H1 (cell line): ENCODE data around the gene PDE3A. TPM values are rescaled to one million over a fixed set of nuclear protein-coding genes. Genes with fewer than 3 reads are reported as not detected.

Experiments
- CTCF ChIA-PET: fragments of 300-600 bp; sonication (Branson Sonifier 250); formaldehyde crosslinking; loops from one replicate; lab custom pipeline; 2021; ENCODE audit not compliant: partially characterized antibody; lab: Charles Lee
- POLR2A ChIA-PET: fragments of 300-600 bp; sonication (Branson Sonifier 250); formaldehyde crosslinking; loops from one replicate; lab custom pipeline; 2021; ENCODE audit warnings: inconsistent platforms; ENCODE audit not compliant: partially characterized antibody; lab: Charles Lee
- DNase-seq, 2 experiments: peaks; one replicate each; pipeline versions ENCODE4 v3.0.0 to v3.0.0-alpha.2; 2010 to 2022; ENCODE audit warnings: low spot score in 2 of 2, low read depth in 1 of 2, mixed read lengths in 1 of 2
- FAIRE-seq: peaks from 2 replicates; lab custom pipeline; 2011; peaks lifted over from hg19 to GRCh38; lab: Jason Lieb, UNC
- H2AFZ ChIP-seq: 2 replicates; pipeline ENCODE4 v1.8.1; 2012; ENCODE audit warnings: low read length, inconsistent platforms
- H2AK5ac ChIP-seq: 2 replicates; pipeline ENCODE4 v1.6.1; 2013; ENCODE audit warnings: low read depth, low read length
- H2BK120ac ChIP-seq: replicated peaks from 2 replicates; pipeline ENCODE3; 2013; ENCODE audit warnings: low read depth, low read length, inconsistent platforms
- H2BK12ac ChIP-seq: 2 replicates; pipeline ENCODE4 v1.6.1; 2013; ENCODE audit warnings: low read depth, low read length
- H2BK15ac ChIP-seq: 2 replicates; pipeline ENCODE4 v1.6.1; 2013; ENCODE audit warnings: low read length
- H2BK20ac ChIP-seq: 2 replicates; pipeline ENCODE4 v1.6.1; 2013; ENCODE audit warnings: low read length
- H2BK5ac ChIP-seq: 2 replicates; pipeline ENCODE4 v1.6.1; 2013; ENCODE audit warnings: low read depth, low read length
- H3K14ac ChIP-seq: 2 replicates; pipeline ENCODE4 v1.6.1; 2013; ENCODE audit warnings: inconsistent platforms; ENCODE audit not compliant: insufficient read length
- H3K18ac ChIP-seq: 2 replicates; pipeline ENCODE4 v1.6.1; 2013; ENCODE audit warnings: low read length; ENCODE audit errors: extremely low read depth
- H3K23ac ChIP-seq: 2 replicates; pipeline ENCODE4 v1.6.1; 2013; ENCODE audit warnings: inconsistent platforms; ENCODE audit not compliant: insufficient read length
- H3K23me2 ChIP-seq: 2 replicates; pipeline ENCODE4 v1.6.1; 2013; ENCODE audit warnings: low read depth, low read length
- H3K27ac ChIP-seq: 2 replicates; pipeline ENCODE4 v1.6.1; 2011; ENCODE audit warnings: low read depth, low read length, inconsistent platforms
- H3K27me3 ChIP-seq, 4 experiments: replicated peaks in 1 of 4; 1 replicate in 1 of 4; 2 replicates in 3 of 4; pipeline versions ENCODE4 v1.6.1 to v1.8.1; 2011 to 2013; ENCODE audit warnings: low read length in 3 of 4, mild to moderate bottlenecking in 3 of 4, inconsistent platforms in 2 of 4, mixed read lengths in 2 of 4, moderate library complexity in 1 of 4; ENCODE audit not compliant: control insufficient read depth in 3 of 4, insufficient read depth in 3 of 4; ENCODE audit errors: extremely low read depth in 1 of 4
- H3K36me3 ChIP-seq, 4 experiments: 2 replicates each; pipeline versions ENCODE4 v1.6.1 to v1.8.1; 2011 to 2013; ENCODE audit warnings: mild to moderate bottlenecking in 4 of 4, low read length in 3 of 4, moderate library complexity in 2 of 4, control low read depth in 1 of 4, inconsistent platforms in 1 of 4; ENCODE audit not compliant: insufficient read depth in 4 of 4, control insufficient read depth in 2 of 4
- H3K4ac ChIP-seq: replicated peaks from 2 replicates; pipeline ENCODE3; 2013; ENCODE audit warnings: low read length, low read depth, mixed read lengths, inconsistent platforms; ENCODE audit not compliant: insufficient read length
- H3K4me1 ChIP-seq, 4 experiments: replicated peaks in 1 of 4; 1 replicate in 1 of 4; 2 replicates in 3 of 4; pipeline versions ENCODE4 v1.6.1 to v1.8.1; 2011 to 2013; ENCODE audit warnings: low read length in 3 of 4, inconsistent platforms in 2 of 4, mixed read lengths in 1 of 4; ENCODE audit not compliant: insufficient read depth in 4 of 4, control insufficient read depth in 3 of 4
- H3K4me2 ChIP-seq, 2 experiments: 2 replicates each; pipeline versions ENCODE4 v1.6.1 to v1.8.1; 2011 to 2013; ENCODE audit warnings: low read depth in 2 of 2, low read length in 2 of 2, control low read depth in 1 of 2, inconsistent platforms in 1 of 2, mild to moderate bottlenecking in 1 of 2; ENCODE audit not compliant: insufficient read depth in 1 of 2
- H3K4me3 ChIP-seq, 4 experiments: fragments of 200-600, 300-600 bp in 1 of 4; sonication (generic), shearing (Covaris generic), sonication (Bioruptor Twin) in 1 of 4; 2 replicates each; pipeline versions ENCODE4 v1.5.1 to v1.8.1; 2011 to 2016; ENCODE audit warnings: low read length in 4 of 4, low read depth in 3 of 4, control low read depth in 2 of 4, inconsistent platforms in 2 of 4, mild to moderate bottlenecking in 2 of 4, mixed read lengths in 1 of 4, moderate library complexity in 1 of 4; ENCODE audit not compliant: insufficient read depth in 2 of 4; ENCODE audit errors: extremely low read depth in 1 of 4
- H3K56ac ChIP-seq: replicated peaks from 2 replicates; pipeline ENCODE3; 2013; ENCODE audit warnings: low read depth, mild to moderate bottlenecking, mixed read lengths, low read length, inconsistent platforms; ENCODE audit not compliant: insufficient read length
- H3K79me1 ChIP-seq: 2 replicates; pipeline ENCODE4 v1.6.1; 2013; ENCODE audit warnings: low read depth, low read length, control low read depth
- H3K79me2 ChIP-seq, 2 experiments: 2 replicates each; pipeline versions ENCODE4 v1.6.1 to v1.8.1; 2012 to 2013; ENCODE audit warnings: low read length in 2 of 2, mild to moderate bottlenecking in 2 of 2, inconsistent platforms in 1 of 2; ENCODE audit not compliant: insufficient read depth in 2 of 2, control insufficient read depth in 1 of 2
- H3K9ac ChIP-seq, 4 experiments: replicated peaks in 1 of 4; 1 replicate in 1 of 4; 2 replicates in 3 of 4; pipeline versions ENCODE4 v1.6.1 to v1.8.1; 2011 to 2013; ENCODE audit warnings: low read depth in 3 of 4, low read length in 3 of 4, control low read depth in 2 of 4, mild to moderate bottlenecking in 2 of 4, moderate library complexity in 2 of 4, inconsistent platforms in 1 of 4; ENCODE audit errors: extremely low read depth in 1 of 4
- H3K9me3 ChIP-seq, 2 experiments: 2 replicates each; pipeline versions ENCODE4 v1.6.1 to v1.8.1; 2012 to 2013; ENCODE audit warnings: mild to moderate bottlenecking in 2 of 2, moderate library complexity in 2 of 2, control low read depth in 1 of 2, inconsistent platforms in 1 of 2, low read depth in 1 of 2, low read length in 1 of 2, mixed read lengths in 1 of 2; ENCODE audit not compliant: insufficient read depth in 2 of 2
- H4K20me1 ChIP-seq, 2 experiments: replicated peaks in 1 of 2; 2 replicates each; pipeline versions ENCODE3 to v1.8.1; 2011 to 2013; ENCODE audit warnings: inconsistent platforms in 2 of 2, low read length in 2 of 2, mild to moderate bottlenecking in 1 of 2; ENCODE audit not compliant: insufficient read depth in 2 of 2, control insufficient read depth in 1 of 2
- H4K5ac ChIP-seq: 2 replicates; pipeline ENCODE4 v1.6.1; 2013; ENCODE audit warnings: low read length, low read depth, mixed read lengths, inconsistent platforms; ENCODE audit not compliant: insufficient read length
- H4K8ac ChIP-seq: 2 replicates; pipeline ENCODE4 v1.8.0; 2013; ENCODE audit warnings: mild to moderate bottlenecking, moderate library complexity, low read length, inconsistent platforms; ENCODE audit not compliant: insufficient read depth; ENCODE audit errors: extremely low read depth
- H4K91ac ChIP-seq: replicated peaks from 2 replicates; pipeline ENCODE3; 2013; ENCODE audit warnings: low read length, mixed read lengths, inconsistent platforms; ENCODE audit not compliant: insufficient read length
- BCL11A ChIP-seq, 2 experiments: IDR thresholded peaks; one replicate each; pipeline ENCODE4 v1.6.1; 2011; ENCODE audit warnings: low read depth in 2 of 2, low read length in 2 of 2, mild to moderate bottlenecking in 2 of 2
- CREB1 ChIP-seq: IDR thresholded peaks from 2 replicates; pipeline ENCODE4 v1.6.1; 2012; ENCODE audit warnings: inconsistent platforms
- JUND ChIP-seq: IDR thresholded peaks from 2 replicates; pipeline ENCODE4 v1.6.1; 2011; ENCODE audit warnings: mild to moderate bottlenecking, improper control_type of control experiment, low read length
- POLR2A ChIP-seq, 2 experiments: IDR thresholded peaks; 1 replicate in 1 of 2; 2 replicates in 1 of 2; pipeline ENCODE4 v1.6.1; 2011; ENCODE audit warnings: low read depth in 2 of 2, low read length in 2 of 2, mild to moderate bottlenecking in 2 of 2; ENCODE audit errors: control extremely low read depth in 1 of 2
- POU5F1 ChIP-seq: IDR thresholded peaks from 2 replicates; pipeline ENCODE4 v1.6.1; 2011; ENCODE audit warnings: low read depth, mild to moderate bottlenecking, low read length, moderate library complexity
- RFX5 ChIP-seq: IDR thresholded peaks from 2 replicates; pipeline ENCODE4 v1.6.1; 2011; ENCODE audit warnings: low read depth, low read length, improper control_type of control experiment, borderline replicate concordance
- SIX5 ChIP-seq: IDR thresholded peaks from 2 replicates; pipeline ENCODE4 v1.6.1; 2011; ENCODE audit warnings: mild to moderate bottlenecking, low read depth, low read length
- SP1 ChIP-seq: IDR thresholded peaks from 2 replicates; pipeline ENCODE4 v1.6.1; 2011; ENCODE audit warnings: low read depth, low read length
- SUZ12 ChIP-seq: fragments of 200-600 bp; sonication (generic); IDR thresholded peaks from 2 replicates; pipeline ENCODE4 v1.6.1; 2012; ENCODE audit warnings: mild to moderate bottlenecking, inconsistent platforms, low read length, moderate library complexity, mixed read lengths
- TAF1 ChIP-seq: IDR thresholded peaks from 2 replicates; pipeline ENCODE4 v1.6.1; 2011; ENCODE audit warnings: mild to moderate bottlenecking, low read depth, low read length
- TAF7 ChIP-seq: optimal IDR thresholded peaks from 2 replicates; pipeline ENCODE3; 2011; ENCODE audit warnings: low read depth, mild to moderate bottlenecking, inconsistent platforms, low read length, moderate library complexity, borderline replicate concordance
- WGBS, 2 experiments: shearing (Covaris generic) in 1 of 2; methylation state at CpG; one replicate each; pipeline versions ENCODE4 v1.1.6 to v1.1.7; 2013 to 2015; ENCODE audit warnings: low lambda C conversion rate in 2 of 2, mixed read lengths in 2 of 2, inconsistent platforms in 1 of 2, low coverage in 1 of 2, missing lambda C conversion rate in 1 of 2; ENCODE audit not compliant: insufficient replicate concordance in 2 of 2, insufficient coverage in 1 of 2, insufficient read length in 1 of 2; ENCODE audit errors: extremely low coverage in 1 of 2, missing lambda C conversion rate in 1 of 2; 5-methylcytosine and 5-hydroxymethylcytosine counted together
- polyA plus RNA-seq, 7 experiments: library from polyadenylated mRNA; depleted of rRNA in 3 of 7; stranded (reverse) in 5 of 7; unstranded in 2 of 7; fragments of >200 nt in 5 of 7; fragments of 200-250 nt in 2 of 7; gene quantifications; 1 replicate in 5 of 7; 2 replicates in 1 of 7; 4 replicates in 1 of 7; pipeline versions ENCODE4 v1.2.1 to v1.2.3, GENCODE V29; 2011 to 2013; ENCODE audit warnings: missing spikeins in 2 of 7, mixed read lengths in 2 of 7
- total RNA-seq: library from RNA; stranded (reverse); fragmentation: NEBNext Ultra II Directional; extraction: Animal tissue kit (Norgen Biotek cat#: 25700); gene quantifications from 2 replicates; pipeline ENCODE4 v1.2.1, GENCODE V29; 2021

The PDE3A gene
- total and polyA plus RNA-seq, 2 of the 8 experiments (the other 6 are each of a cell fraction or from before 2014, with no cell fraction given): 1.4 to 3.4 TPM

GRCh38 chr12:20602641-20603391 is 234.5 kb downstream of the PDE3A start:
- no peak overlapping the region for H4K91ac ChIP-seq
- no peak overlapping the region for H3K14ac ChIP-seq
- H3K4me2 ChIP-seq: no peak overlapping the region
- H3K9ac ChIP-seq: no peak overlapping the region
- no peak for FAIRE-seq
- H3K23me2 ChIP-seq: no peaks in the 10 kb centered on the region
- POLR2A ChIA-PET: no interaction called here
- no peak overlapping the region for H3K4me3 ChIP-seq
- H4K8ac ChIP-seq: no peak overlapping the region
- H4K5ac ChIP-seq: no peak overlapping the region
- H3K4me1 ChIP-seq: no peaks in the 10 kb centered on the region
- WGBS, 2 experiments: 80% methylated on average over 4 of the region's 4 CpGs; no CpG with 5 or more reads in 1 of the 2 experiments
- no peaks in the 10 kb centered on the region for H3K9me3 ChIP-seq
- no peak overlapping the region for H3K27ac ChIP-seq
- no peak for TF ChIP-seq RFX5
- no peak for TF ChIP-seq BCL11A (IDR thresholded peaks at IDR 0.05; ENCODE audit: low read depth in 2 of 2, low read length in 2 of 2)
- no peak for TF ChIP-seq JUND
- TF ChIP-seq SUZ12: no peak
- TF ChIP-seq POLR2A (IDR thresholded peaks at IDR 0.05; ENCODE audit: control extremely low read depth in 1 of 2, low read depth in 2 of 2, low read length in 2 of 2): no peak
- no peak for TF ChIP-seq SP1
- no peak for TF ChIP-seq TAF1
- TF ChIP-seq CREB1: no peak
- TF ChIP-seq POU5F1: no peak
- no peak for TF ChIP-seq TAF7
- no peak for TF ChIP-seq SIX5
- no peak overlapping the region for H3K4ac ChIP-seq
- no peak for DNase-seq
- H2BK12ac ChIP-seq: no peak overlapping the region
- H2AFZ ChIP-seq: no peak overlapping the region
- no peak overlapping the region for H3K23ac ChIP-seq
- no peaks in the 10 kb centered on the region for H3K79me1 ChIP-seq
- H3K36me3 ChIP-seq: no peaks in the 10 kb centered on the region
- H2BK120ac ChIP-seq: no peak overlapping the region
- no peak overlapping the region for H3K18ac ChIP-seq
- CTCF ChIA-PET: interaction anchor here (0.6 to 3.2 kb wide), 16 partner anchors 9 to 1387 kb away, joined by 3 to 14 read pairs (median 3); no protein-coding TSS in a partner anchor
- no peak overlapping the region for H2BK5ac ChIP-seq
- H3K79me2 ChIP-seq: no peaks in the 10 kb centered on the region
- H4K20me1 ChIP-seq: no peaks in the 10 kb centered on the region
- H2AK5ac ChIP-seq: no peak overlapping the region
- no peak overlapping the region for H2BK20ac ChIP-seq
- H3K56ac ChIP-seq: no peak overlapping the region
- H2BK15ac ChIP-seq: no peak overlapping the region
- H3K27me3 ChIP-seq: no peaks in the 10 kb centered on the region
